HG03025 (cell line): Measurements from ENCODE around the gene DGKB.

Experiments
- ATAC-seq: cut with Tn5 transposase; IDR thresholded peaks from one replicate; pipeline ENCODE4 v1.9.1; 2021; ENCODE audit warnings: mild to moderate bottlenecking, moderate library complexity; ENCODE audit not compliant: unreplicated experiment, low FRiP score

The DGKB gene

DNA sequence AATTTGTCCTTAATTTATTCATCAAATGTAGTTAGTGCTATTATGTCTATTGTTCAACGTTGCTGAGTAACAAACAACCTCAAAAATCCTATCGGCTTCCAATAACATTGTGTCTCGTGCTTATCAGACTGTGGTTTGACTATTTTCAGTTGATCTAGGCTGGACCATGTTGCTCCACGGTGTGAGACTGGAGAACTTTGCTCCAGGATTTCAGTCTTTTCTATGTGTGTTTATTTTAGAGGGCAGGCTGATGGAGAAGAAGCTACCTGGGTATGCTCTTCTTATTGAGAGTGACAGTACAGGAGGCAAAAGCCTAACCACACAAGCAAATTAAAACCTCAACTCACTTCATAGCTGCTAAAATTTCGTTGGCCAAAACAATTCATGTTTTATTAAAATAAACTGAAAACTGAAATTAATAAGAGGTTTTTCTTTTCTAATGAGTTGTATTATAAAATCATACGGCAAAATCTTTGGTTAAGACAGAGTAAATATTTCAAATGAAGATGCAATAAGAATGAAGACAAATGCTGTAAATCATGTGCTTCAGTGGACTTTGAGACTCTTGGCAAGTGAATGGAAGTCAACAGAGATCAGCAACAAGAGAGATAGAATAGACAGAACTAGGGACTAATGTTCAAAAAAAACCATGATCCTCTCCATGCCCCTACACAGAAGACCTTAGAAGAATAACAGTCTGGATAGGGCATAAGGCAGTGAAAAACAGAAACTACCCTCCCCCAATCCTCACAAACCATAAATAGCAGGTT, 495.1 kb downstream of the DGKB start:
- ATAC-seq = no peak

DNA sequence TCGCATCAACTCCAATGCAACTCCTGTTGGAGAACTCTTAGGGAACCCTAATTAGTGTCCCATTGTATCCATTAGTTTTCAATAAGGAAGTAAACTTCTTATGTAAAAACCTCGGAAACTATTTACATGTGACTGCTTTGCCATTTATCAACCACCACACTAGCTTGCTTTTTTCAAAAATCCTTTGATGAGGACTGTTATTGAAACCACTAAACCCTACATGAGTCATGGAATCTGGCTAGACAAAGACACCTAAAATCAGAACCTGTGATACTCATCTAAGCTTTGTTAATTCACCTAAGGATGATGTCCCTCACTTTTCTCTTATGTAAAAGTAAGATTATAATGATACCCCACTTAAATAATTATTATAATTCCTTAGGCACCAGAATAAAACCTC, 499.0 kb downstream of the DGKB start:
- no peak for ATAC-seq

DNA sequence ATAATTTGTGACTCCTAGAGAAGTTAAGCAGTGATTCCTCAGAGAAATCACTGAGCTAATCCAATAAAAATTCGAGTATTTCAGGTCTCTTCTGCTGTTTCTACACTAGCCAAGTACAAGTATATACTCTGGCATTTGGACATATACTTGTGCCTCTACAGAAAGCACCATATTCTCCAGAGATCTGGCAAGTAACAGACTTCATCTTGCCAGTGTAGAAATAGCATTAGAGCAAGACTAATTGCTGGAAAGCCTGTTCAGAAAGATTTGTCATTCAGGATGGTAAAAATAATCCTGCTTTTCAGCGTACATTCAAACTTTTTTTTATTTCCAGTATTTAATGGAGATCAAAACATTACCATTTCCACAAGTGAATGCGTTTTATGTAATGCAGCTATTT, 502.3 kb downstream of the DGKB start:
- no peak for ATAC-seq

DNA sequence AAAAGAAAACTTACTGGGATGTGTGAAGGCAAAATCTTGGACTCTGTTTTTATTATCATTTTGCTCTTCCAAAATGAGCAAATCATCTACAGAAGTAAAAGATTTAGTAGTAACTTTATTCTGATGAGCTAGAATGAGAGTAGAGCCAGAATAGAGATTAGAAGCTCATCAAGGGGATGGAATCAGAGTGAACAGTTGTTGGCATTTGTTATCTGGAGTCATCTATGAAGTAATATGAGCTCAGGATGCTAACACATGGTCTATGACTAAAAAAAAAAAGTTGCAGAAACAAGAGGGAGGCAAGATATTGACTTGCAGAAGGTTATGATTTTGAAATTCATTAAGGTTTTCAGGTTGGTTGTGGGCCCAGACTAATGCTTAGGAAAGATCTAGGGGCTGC, 504.0 kb downstream of the DGKB start:
- ATAC-seq = no peak

DNA sequence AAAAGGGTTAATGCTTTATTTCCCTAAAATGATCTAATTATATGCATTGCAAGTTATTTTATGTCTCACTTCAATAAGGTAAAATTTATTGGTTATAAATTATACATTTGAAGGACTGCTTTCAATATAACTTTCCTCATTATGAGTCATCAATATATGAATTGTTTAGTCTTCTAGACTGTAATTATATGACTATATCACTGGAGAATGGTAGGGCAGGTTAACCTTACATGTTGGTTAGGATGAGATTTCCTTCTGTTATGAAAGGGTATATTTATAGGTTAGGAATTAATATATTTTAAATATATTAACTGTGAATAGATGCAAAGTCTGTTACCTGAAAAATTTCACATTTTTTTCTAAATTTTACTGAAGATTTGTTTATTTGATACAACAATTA, 506.7 kb downstream of the DGKB start:
- no peak for ATAC-seq

DNA sequence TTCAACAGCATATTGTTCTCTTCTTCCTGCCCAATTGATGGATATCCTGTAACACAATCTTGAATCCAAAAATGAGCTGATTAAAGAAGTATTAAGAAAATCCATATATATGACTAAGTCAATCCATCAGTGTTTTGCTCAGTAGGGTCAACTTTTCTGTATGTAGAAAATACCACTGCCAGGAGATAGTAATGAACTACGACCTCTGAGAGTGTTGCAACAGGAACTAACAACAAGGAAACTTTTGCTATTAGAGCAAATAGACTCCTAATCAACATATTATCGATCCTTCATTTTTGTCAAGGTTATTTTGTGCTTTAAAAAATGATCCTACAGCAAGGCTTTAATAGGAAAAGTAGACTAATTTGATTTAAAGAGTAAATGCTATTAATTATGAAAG, 507.8 kb downstream of the DGKB start:
- ATAC-seq = no peak

DNA sequence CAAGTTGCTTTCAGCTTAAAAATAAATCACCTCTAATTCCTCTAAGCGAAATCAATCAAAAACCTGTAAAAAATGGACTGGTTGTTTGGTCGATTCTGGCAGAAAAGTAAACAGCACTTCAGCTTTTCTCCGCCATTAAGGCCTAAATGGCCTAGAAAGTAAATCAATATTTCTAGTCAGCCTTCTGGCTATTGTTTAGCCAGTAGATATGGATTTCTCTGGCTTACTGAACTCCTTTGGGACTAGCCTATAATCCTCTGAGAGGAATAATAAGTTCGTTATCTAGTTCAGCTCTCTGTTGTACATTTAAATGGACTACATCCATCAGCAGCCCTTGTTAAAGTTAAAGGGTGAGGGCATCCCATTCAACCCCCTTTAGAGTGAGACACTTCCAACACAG, 513.0 kb downstream of the DGKB start:
- no peak for ATAC-seq

DNA sequence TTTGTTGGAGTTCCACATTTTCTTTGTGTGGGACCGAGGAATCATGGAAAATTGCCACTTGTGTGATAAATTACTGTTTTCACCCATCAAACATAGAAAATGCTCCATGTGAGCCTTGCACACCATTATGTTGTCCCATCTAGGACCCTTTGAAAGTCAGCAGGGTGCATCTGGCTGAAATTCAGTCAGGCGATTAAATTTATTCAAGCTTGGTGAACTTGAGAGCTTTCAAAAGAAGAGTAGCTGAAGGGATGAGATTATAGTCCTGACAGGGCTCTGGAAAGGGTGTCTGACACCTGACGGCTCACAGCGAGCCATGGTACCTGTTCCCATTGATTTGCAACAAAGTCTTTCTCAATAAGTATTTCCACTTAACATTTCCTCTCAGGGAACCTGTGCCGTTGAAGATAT, 513.4 kb downstream of the DGKB start:
- no peak for ATAC-seq

DNA sequence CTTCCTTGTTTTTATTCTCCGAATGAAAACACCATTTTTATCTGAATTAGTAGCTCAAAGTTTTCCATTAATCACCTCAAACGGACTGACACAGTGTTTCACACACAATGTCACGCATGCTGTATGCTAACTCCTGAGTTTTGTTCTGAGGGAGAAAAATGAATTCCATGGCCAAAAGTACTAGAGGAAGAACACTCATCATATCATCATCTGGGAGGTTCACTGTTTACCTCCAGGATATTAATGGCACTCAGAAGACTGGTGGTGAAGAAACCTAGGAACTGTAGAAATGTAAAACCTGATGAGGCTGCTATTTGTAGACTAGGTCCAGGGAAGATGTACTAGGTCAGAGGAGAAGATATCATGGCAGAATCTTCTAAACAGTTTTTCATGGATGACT, 517.5 kb downstream of the DGKB start:
- no peak for ATAC-seq

DNA sequence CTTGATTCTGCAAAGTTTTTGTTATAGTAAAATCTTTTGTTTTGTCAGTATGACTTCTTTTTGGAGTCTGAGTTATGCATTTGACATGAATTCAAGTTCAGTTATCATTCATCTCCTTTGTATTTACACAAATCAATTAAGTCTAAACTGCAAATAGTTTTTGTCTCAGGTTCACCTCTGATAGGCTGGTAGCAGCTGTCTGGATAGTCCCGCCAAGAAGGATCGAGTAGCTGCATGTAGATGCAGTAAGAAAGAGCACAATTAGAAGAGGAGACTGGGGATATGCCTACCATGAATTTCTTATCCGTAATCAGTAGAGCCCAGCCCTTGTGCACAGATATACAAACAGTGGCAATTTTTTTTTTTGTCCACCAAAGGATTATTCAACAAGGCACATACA, 520.6 kb downstream of the DGKB start:
- ATAC-seq = no peak

DNA sequence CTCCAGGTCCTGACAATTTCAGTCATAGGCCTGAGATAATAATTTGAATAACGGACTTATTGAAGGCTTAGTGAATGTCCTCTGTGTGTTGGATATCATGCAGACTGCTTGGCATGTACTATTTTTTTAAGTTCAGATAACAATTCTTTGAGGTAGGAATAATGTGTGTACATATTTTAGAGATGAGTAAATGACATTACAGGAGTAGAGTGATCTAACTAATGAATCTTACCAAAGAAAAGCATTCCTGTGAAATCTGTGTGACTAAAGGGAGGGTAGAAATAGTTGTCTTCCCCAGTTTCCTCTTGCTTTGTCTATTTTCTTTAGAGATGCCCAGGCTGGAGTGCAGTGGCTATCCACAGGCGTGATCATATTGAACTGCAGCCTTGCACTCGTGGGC, 521.2 kb downstream of the DGKB start:
- no peak for ATAC-seq

DNA sequence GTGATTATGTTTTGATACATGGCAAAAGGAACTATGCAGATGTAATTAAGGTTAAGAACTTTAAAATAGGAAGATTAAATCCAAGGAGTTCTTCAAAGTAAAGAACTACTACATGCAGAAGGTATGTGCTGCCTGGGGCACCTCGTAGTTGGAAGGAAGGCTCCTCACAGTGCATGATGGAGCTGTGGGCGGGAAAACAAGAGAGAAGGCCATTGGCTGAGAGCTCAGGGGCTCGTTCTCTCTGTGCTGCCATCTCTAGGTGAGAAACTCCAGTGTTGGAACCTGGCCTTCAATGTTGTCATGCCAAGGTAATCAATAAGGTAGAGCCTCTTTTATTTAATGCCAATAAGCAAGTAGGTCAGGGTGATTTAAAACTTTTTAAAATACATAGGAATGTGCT, 521.7 kb downstream of the DGKB start:
- ATAC-seq = no peak

DNA sequence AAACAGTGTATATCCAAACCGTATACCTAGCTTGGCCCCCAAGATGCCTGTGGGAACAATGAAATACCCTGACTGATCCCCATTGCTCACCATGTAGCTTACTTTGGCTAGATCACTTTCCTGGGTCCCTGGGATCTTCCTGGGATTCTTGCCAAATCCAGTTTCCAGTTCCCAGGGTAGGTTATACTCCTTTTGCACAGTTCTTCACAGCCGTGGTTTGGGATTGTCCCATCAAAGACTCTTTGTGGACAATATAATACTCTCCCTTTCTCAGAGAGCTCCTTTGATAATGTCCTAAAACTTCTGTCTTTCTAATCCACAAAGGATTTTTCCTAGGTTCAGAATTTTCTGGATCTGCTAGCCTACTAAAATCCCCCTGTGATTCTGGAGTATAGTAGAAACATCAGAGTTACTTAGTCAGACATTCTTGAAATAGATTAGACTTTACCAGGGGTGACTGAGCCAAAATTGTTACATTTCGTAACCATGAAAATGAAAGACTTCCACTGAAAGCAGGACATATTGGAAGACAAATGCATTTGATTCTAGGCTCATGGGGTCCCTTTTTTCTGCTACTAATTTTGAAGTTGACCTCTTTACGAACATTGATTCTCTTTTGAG, 524.8 kb downstream of the DGKB start:
- no peak for ATAC-seq

DNA sequence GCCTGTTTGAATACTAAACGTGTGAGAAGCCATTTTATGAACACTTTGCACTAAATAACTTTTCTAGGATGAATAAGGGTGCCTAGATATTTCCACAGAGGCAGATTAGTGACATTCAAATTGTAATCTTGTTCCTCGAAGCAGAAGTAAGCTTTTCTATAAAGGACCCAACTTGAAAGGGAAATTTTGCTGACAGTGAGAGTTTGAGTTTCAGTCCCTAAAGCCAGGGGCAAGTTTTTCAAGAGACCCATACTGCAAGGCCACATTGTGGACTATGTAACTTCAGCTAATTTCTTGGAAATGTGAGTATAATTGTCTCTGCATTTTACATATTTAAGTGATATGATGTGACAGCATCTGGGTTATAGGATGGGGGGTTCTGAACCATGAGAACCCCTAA, 525.8 kb downstream of the DGKB start:
- no peak for ATAC-seq

DNA sequence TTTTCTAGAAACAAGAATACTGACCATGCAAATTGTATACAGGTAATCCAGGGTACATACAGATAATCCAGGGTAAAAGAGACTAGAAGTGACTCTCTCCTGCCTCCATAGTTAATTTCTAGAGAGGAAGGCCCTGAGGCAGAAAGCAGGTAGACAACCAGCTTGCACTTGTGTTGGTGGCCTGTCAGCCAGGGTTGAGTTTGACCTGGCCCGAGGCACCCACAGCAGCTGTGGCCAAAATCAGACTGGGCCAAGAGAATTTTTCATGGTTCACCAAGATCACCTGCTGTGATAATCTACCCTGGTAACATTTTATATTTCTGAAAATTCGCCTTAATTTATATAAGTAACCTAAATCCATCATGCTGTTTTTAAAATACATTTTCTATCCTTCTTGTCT, 526.6 kb downstream of the DGKB start:
- ATAC-seq = no peak

DNA sequence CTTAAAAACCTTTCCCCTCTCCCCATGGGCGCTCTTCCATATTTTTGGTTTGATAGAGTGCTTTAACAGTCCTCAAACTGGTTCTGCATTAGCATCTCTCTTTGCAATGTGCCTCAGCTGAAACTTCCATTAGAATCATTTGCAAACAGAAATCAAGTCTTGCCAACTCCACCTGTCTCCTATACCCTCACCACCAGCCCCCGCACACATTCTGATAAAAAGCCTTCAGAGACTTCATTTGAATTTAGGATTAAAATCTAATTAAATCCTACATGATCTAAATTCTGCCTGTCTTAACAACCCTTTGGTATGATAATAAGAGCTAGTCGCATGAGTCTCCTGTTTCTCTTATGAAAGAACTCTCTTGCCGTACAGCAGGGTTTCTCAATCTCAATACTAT, 528.2 kb downstream of the DGKB start:
- ATAC-seq = no peak

DNA sequence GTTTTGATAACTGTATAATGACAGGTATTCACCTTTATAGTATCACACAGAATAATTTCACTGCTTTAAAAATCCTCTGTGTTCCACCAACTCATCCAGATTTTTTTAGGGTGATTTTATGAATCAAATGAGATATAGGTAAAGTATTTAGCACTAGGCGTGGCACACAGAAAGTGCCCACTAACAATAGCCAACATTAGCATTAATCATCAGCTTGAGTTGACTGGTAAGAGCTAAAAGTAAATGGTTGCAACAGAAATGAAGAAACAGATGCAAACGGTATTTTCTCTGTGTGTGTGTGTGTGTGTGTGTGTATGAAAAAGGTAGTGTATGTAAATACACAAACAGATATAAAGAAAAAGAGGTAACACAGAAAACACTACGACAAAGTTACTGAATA, 534.3 kb downstream of the DGKB start:
- ATAC-seq = no peak

DNA sequence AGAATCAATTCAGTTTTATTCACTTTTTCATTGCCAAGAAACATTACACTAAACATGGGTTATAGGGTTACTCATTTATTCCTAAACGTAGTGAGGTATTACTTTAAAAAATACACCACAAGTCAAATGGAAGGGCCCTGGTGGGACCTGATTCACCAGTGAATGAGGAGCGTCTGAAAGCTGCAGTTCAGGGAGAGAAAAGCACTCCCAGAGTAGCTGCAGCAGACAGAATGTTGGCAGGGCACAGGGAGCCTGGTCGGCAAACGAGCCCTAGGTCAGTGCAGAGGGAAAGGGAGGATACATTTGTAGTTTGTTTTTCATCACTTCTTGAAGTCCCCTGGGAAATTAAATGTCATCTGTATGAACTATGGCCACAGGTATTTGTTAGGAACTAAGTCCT, 551.4 kb downstream of the DGKB start:
- ATAC-seq = no peak

DNA sequence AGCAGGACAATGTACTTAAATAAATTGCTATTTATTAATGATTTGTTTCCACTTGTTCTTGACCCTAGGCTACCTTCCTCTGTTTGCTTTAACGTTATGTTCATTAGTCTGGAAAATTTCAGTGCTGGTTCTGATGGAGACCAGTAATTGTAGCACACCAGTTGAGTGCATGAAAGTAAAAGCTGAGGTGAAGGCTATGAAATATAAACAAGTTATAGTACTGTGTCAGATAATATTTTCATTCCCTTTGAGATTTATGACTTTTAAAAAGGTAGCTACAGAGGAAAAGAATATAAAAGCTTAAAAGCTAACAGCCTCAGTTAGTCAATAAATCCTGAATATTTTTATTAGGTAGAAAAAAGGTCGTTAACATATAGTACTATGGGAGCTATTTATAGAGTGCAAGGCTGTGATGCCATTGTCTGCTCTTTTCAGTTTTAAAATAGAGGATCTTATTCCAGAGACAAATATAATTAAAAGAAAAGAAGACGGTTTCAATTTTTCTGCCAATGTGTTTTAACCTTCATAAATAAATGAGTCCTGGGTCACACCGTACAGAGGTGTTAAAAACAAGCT, 561.3 kb downstream of the DGKB start:
- ATAC-seq = no peak

DNA sequence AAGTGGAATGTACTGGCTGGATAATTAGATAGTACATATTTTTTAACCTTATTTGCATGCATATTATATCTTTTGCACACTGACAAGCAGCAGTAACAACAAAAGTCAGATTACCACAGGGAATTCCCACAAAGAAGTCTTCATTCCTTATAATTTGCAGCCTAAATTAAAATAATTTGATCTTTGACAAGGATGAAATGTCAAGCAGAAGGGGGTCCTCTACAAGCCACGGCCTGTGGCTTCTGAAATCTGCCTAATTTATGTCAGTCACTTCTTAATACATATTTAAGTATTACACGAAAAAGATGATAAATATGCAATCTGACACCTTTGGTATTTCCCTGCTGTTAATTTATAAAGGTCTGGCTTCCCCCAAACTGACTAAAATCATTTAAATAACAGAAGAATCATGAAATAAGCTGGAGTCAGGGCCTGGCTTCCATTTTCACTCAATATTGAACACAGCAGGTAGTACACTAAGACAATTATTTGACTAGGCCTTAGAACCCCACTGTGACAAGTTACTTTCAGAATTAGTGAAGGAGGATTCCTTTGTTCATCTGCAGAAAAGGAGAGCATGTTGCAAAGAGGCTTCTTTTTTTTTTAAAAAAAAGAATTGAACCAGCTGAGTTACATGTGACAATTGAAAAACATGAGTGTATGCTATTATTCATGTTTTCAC, 562.0 kb downstream of the DGKB start:
- ATAC-seq = no peak

DNA sequence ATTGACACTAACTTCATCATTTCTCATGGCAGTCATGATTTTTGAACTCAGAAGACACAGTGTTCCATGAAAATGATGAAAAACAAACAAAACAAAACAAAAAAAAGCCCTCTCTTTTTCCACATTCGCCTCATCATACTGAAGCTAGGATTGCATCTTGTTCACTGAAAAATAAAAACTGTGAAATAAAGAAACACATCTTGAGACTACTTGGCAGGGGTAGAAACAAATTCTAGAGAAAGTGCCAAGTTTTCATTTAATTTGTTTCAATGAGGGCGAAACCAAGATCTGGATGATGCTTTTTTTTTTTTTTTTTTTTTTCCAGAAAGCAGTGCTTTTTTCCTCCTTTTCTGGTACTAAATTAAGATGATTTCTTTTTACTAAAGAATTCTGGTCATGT, 562.7 kb downstream of the DGKB start:
- no peak for ATAC-seq

DNA sequence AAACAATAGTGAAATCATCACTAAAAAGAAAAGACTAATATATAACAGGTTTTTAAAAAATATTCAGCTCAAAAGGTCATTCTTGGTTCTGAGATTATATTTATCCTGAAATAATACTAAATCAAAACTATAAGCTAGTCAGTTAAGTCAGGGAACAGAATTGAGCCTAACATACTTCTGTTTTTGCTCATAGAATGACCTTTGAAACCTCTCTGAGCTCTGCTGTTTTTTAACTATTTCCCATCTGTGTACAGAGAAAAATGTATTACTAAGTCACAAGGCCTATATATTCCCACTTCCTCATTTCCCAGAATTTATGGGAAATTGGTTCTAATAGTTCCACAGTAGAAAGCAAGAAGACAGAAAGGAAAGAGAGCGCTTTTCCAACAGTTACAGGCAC, 566.3 kb downstream of the DGKB start:
- ATAC-seq = no peak
